ENCODE data around the gene RSPRY1.

Gene RSPRY1

DNA sequence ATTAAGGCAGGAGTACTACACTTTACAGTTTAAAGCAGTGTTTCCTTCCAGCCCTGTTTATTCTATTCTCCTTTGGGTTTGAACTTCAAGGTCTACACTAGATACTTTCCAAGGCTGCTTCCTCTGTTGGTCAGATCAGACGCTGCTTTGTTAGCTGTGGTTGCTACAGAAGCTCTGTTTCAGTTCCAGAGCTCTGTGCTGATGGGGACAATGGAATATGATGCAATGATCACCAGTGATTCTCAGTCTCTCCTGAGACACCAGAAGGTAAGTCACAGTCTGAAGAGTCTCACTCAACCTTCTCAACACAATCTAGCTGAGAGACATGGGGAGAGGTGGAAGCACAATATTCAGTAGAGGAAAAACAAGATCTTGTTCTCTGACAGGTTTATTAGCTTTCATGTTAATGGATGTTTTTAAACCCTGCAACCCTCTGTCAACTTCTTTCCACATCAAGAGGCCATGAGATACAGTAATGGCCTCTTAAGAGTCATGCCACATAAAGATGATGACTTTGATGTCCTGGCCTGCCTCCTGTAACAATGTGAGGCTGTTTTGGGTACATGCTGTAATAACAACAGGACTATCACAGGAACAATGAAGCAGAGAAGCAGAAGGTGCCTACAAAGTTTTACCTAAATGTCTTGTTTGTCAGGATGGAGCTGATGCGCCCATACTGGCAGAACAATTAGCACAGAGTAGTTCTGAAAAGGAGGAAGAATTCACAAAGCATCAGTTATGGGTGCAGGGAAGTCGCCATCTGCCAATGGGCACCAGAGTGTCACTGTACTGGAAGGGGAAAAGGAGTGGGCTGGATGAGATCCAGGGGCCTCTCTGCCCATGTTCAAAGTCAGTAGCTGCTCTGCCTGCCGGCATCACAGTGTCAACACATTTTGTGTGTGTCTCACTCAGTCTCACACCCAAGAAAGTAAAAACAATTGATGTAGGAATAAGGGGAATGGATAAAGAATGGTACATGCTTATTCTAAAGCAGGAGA lies 33.7 kb upstream of the RSPRY1 start:
- DNase-seq (ENCODE audit: low read depth): no peak

DNA sequence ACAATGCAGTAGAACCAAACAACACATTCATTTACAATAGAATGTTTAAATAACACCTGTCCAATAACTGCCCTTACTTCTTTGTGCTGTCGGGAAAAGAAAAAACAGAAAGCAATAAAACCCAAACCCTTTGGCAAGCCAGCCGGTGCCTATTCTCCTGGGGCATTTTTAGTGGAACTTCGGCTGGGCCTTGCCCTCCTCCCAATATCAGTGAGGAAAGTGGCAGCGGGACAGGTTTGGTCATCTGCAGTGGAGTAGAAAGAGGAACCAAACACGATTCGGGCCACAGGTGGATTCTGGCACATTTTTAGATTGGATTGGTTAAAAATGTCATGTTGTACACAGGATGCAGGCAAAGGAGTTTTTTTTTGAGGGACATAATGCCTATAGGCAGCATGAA lies 32.3 kb upstream of the RSPRY1 start:
- DNase-seq (ENCODE audit: low read depth): no peak

DNA sequence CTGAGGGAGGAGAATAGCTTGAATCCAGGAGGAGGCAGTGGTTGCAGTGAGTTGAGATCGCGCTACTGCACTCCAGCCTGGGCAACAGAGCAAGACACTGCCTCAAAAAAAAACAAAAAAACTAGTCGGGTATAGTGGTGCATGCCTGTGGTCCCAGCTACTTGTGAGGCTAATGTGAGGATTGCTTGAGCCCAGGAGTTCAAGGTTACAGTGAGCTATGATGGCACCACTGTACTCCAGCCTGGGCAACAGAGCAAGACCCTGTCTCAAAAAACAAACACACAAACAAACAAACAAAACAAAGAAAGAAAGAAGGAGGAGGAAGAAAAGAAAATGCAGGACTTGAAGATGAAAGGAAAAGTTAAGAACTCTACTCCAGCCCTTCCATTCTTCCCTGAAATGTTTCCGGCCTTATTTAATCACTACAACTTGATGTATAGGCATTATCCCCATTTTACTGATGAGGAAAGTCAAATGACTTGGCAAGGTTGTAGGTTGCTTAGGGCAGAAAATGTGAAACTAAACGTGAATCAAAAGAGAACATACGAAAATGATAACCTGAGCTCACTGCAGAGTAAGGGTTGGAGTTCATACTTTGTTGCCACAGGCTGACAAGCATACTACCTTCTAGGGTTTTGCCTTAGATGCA lies 30.3 kb upstream of the RSPRY1 start:
- DNase-seq (ENCODE audit: low read depth): no peak

- DNase-seq (ENCODE audit: low read depth): no peak
Observed at GRCh38 chr16:57156351-57156703, 29.8 kb upstream of the RSPRY1 start.

DNA sequence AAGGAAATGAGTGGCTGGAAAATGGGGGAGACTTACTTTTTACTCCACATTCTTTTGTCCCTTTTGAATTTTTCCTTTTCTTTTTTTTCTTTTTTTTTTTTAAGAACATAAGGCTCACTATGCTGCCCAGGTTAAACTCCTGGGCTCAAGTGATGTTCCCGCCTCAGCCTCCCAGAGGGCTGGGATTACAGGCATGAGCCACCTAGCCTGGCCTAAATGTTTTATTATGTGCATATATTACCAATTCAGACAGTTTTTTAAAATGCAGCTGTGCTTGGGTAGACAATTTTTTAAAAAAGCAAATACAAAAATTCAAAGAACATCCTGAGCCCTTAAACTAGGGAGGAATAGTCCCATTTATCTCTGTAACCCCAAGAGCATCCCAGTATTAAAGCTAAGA lies 28.6 kb upstream of the RSPRY1 start:
- DNase-seq (ENCODE audit: low read depth): no peak

DNA sequence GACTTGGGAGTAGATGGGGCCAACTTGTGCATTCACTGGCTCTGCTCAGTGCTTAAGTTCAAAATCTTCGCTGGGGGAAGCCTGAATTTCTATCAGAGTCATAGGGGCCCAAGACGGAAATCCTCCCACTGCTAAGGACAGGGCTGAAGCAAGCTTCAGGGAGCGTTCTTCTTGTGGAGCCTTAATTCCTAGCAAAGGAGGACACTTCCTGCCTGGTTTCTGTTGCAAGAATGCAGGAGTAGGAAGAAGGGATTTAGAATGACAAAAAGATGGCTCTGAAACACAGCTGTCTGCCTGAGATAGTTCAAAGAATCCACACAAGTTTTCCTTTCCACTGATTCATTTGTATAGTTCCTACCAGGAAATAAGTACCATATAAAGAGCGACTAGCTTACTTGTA lies 26.7 kb upstream of the RSPRY1 start:
- DNase-seq (ENCODE audit: low read depth): no peak

DNA sequence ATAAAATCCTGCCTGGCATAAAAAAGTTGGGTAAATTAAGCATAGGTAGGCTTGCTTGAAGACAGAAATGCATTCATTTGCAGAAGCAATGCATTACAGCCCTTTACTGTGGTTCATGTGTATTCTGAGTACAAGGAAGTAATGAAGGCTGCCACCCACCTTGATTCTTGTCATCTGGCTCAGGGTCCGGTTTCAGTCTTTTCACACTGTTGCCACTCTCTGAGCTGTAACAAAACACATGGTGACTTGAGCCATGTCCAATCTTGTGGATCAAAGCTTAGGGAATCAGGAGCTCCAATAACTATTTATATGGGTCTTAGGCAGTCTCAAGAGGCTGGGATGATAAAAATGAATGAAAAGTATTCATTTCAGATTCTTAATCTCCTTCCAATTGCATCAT lies 22.3 kb upstream of the RSPRY1 start:
- no peak for DNase-seq (ENCODE audit: low read depth)

- no peak for DNase-seq (ENCODE audit: low read depth)
Observed at GRCh38 chr16:57165483-57165882, 20.6 kb upstream of the RSPRY1 start.

GRCh38 chr16:57165938-57166337 lies 20.2 kb upstream of the RSPRY1 start:
- no peak for DNase-seq (ENCODE audit: low read depth)

- no peak for DNase-seq (ENCODE audit: low read depth)
Observed at GRCh38 chr16:57166451-57166850, 19.7 kb upstream of the RSPRY1 start.

DNA sequence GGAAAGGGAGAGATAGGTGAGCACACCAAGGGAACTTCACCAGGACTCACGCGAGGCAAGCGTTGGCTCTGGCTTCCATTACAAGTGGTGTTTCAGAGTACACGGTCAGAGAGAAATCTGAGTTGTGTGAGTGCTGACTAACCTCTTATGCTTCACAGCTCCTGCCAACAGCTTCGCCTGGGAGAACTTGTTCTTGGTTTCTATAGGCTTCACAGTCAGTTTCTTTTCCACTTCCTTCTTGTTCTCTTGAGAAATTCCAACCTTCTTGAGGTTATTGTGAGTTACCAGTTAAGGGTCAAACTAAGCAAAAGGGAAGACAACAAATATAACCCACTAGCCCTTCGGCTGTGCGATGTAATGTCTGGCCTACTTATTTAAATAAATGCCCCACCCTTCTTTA lies 19.2 kb upstream of the RSPRY1 start:
- DNase-seq (ENCODE audit: low read depth): no peak

GRCh38 chr16:57167538-57167937 lies 18.6 kb upstream of the RSPRY1 start:
- DNase-seq (ENCODE audit: low read depth): no peak

DNA sequence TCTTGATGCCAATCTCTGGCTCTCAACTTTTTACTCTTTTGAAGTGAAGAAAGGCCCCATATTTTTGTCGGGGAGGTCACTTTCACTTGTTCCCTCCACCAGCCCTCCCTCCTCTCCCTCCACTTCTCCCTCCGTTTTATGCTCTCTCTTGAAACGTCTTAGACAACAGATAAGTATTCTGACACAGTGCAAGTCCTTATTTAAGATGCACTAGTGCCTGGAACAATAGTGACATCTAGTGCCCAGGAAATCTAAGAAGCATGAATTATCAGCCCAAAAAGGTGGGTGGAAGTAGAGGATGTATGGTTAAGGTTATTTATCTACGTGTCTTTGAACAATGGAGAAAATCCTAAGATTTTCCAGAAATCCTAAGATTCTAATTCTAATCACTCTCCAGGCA lies 18.2 kb upstream of the RSPRY1 start:
- peak; percentile 41 for DNase-seq (ENCODE audit: low read depth)

GRCh38 chr16:57169327-57169726 lies 16.8 kb upstream of the RSPRY1 start:
- no peak for DNase-seq (ENCODE audit: low read depth)

GRCh38 chr16:57172721-57173290 lies 13.3 kb upstream of the RSPRY1 start:
- no peak for DNase-seq (ENCODE audit: low read depth)

DNA sequence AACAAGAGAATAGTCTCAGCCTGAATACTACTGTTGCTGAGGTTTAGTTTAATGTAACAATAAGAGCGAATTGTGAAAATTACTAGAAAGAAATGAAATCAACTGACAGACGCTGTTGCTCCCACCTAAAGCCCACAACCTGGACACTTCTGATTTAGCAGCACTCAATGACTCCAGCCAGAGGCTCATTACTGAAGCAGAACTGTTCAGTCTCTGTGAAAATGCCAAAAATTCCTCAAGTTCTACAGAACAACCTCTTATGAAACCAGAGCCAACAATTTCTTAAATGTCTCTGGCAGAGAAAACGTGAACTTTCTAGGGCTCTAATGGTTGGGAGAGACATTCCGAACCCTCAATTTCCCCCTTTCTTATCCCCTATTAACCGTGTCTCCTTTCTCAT lies 10.2 kb upstream of the RSPRY1 start:
- no peak for DNase-seq (ENCODE audit: low read depth)

DNA sequence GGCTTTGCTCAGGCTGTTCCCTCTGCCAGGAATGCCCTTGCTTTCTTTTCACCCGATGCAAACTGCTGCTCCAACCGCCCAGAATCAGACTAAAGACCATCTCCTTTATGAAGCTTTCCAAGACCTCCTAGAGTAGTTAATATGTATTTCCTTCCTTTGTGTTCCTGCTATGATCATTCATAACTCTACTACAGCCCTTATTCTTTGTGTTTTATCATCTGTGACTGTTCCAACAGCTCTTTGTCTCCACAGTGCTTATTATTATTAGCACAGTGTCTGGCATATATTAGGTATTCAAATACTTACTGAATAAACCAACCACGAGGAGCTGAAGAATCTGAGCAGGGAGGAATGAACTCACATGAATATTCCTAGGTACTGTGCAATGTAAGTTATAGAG lies 7.9 kb upstream of the RSPRY1 start:
- DNase-seq (ENCODE audit: low read depth): no peak

DNA sequence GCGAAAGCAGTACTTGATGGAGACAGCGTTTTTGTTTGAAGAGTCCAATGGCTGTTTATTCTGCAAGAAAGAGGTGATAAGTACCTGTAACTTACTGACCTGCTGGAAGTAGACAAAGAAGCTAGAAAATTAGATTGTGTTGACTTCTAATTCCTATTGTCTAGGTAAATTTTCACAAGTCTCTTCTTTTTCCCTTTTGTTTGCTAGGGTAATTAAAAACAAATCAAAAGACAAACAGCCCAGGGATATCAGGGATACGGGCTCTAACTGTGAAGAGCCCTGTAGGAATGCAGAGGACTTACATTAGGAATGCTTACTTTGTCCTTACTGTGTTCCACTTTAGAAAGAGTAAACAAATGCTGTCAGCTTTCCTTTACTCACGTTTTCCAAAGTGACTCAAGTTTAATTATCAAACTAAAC lies 7.3 kb upstream of the RSPRY1 start:
- DNase-seq (ENCODE audit: low read depth): no peak

- DNase-seq (ENCODE audit: low read depth): no peak
Observed at GRCh38 chr16:57179215-57179828, 6.8 kb upstream of the RSPRY1 start.

GRCh38 chr16:57184113-57184512 lies 2.0 kb upstream of the RSPRY1 start:
- no peak for DNase-seq (ENCODE audit: low read depth)

DNA sequence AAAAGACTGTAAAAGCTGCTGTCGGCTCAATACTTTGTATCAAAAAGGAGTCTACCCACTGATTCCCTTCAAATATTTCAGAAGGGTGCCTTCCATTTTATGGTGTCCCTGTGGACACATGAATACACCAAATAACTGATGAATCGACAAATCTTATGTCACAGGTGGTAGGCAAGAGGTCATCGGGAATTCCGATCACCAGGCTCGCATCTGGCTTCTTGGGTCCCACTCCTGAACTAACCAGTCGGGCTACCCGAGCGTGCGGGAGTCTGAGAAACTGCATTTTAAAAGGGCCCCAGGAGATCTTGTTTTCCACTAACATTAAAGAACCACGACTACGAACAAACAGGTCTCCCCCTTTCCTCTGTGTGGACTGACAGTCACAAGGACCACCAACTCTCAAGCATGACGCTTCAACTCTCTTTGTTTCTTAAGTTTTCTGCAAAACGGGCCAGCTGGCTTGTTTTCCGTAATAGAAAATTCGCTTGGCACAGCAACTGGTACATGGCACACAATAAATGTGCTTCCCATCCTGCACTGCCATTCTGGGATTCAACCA lies 1.2 kb upstream of the RSPRY1 start:
- DNase-seq (ENCODE audit: low read depth): no peak

- no peak for DNase-seq (ENCODE audit: low read depth)
Observed at GRCh38 chr16:57185446-57185944, 634 bp upstream of the RSPRY1 start.
